Loucy (cell line): Measurements from ENCODE around the gene PSMD7.

ENCODE experiments used
- H2AFZ ChIP-seq: fragments of 200-600 bp; sonication (generic); 2 replicates; pipeline ENCODE4 v1.6.0; 2016; ENCODE audit warnings: antibody characterized with exemption, mild to moderate bottlenecking, low read length, moderate library complexity
- H3F3A ChIP-seq: fragments of 200-600 bp; 2 replicates; pipeline ENCODE4 v1.6.0; 2016; ENCODE audit warnings: antibody characterized with exemption, low read depth, mild to moderate bottlenecking
- H3K27me3 ChIP-seq: fragments of 200-600 bp; sonication (generic); 2 replicates; pipeline ENCODE4 v1.6.1; 2014; ENCODE audit warnings: low read length, mild to moderate bottlenecking; ENCODE audit not compliant: insufficient read depth, poor library complexity, severe bottlenecking
- H3K36me3 ChIP-seq: fragments of 200-600 bp; sonication (generic); 2 replicates; pipeline ENCODE4 v1.6.1; 2016; ENCODE audit warnings: low read length; ENCODE audit not compliant: insufficient read depth
- H3K4me1 ChIP-seq: fragments of 200-600 bp; sonication (generic); 2 replicates; pipeline ENCODE4 v1.5.1; 2014; ENCODE audit warnings: low read length, mild to moderate bottlenecking; ENCODE audit not compliant: insufficient read depth, poor library complexity, severe bottlenecking
- H3K4me2 ChIP-seq: fragments of 200-600 bp; sonication (generic); 2 replicates; pipeline ENCODE4 v1.6.0; 2014; ENCODE audit warnings: antibody characterized with exemption, low read length, low read depth, mild to moderate bottlenecking; ENCODE audit not compliant: poor library complexity, severe bottlenecking
- H3K4me3 ChIP-seq: fragments of 200-600 bp; sonication (generic); 2 replicates; pipeline ENCODE4 v1.5.1; 2014; ENCODE audit warnings: low read length, mild to moderate bottlenecking, mixed read lengths; ENCODE audit not compliant: poor library complexity, severe bottlenecking
- H3K79me2 ChIP-seq: fragments of 200-600 bp; sonication (generic); 2 replicates; pipeline ENCODE4 v1.6.1; 2014; ENCODE audit warnings: low read length; ENCODE audit not compliant: insufficient read depth
- H3K9ac ChIP-seq: fragments of 200-600 bp; sonication (generic); 2 replicates; pipeline ENCODE4 v1.6.0; 2014; ENCODE audit warnings: mild to moderate bottlenecking, low read depth, low read length, moderate library complexity; ENCODE audit not compliant: poor library complexity, severe bottlenecking
- H3K9me2 ChIP-seq: fragments of 200-600 bp; sonication (generic); replicated peaks from 2 replicates; pipeline ENCODE4 v1.6.1; 2016; ENCODE audit warnings: low read depth, low read length, mixed read lengths
- H3K9me3 ChIP-seq: fragments of 200-600 bp; sonication (generic); 2 replicates; pipeline ENCODE4 v1.6.1; 2014; ENCODE audit warnings: mild to moderate bottlenecking, antibody characterized with exemption, low read length, low read depth; ENCODE audit not compliant: insufficient read depth
- H4K20me1 ChIP-seq: fragments of 200-600 bp; sonication (generic); 2 replicates; pipeline ENCODE4 v1.6.0; 2014; ENCODE audit warnings: antibody characterized with exemption, low read length, mild to moderate bottlenecking; ENCODE audit not compliant: insufficient read depth, poor library complexity, severe bottlenecking
- CTCF ChIP-seq: fragments of 200-600 bp; sonication (generic); conservative IDR thresholded peaks from 2 replicates; pipeline ENCODE4 v1.5.1; 2014; ENCODE audit warnings: mild to moderate bottlenecking, antibody characterized with exemption, low read length
- EZH2phosphoT487 ChIP-seq: fragments of 200-600 bp; IDR thresholded peaks from 2 replicates; pipeline ENCODE4 v1.6.1; 2018; ENCODE audit warnings: antibody characterized with exemption, mild to moderate bottlenecking, moderate library complexity, borderline replicate concordance

Gene PSMD7

GRCh38 chr16:74277974-74278373 lies 18.6 kb upstream of the PSMD7 start:
- H3K36me3 ChIP-seq = no peaks in the 10 kb centered on the region
- no peaks in the 10 kb centered on the region for H3K4me1 ChIP-seq
- H3K9me2 ChIP-seq = no peaks in the 10 kb centered on the region
- no peaks in the 10 kb centered on the region for H3K27me3 ChIP-seq
- no peaks in the 10 kb centered on the region for H4K20me1 ChIP-seq
- no peak overlapping the region for H3K4me2 ChIP-seq
- no peak overlapping the region for H3K9ac ChIP-seq
- no peak overlapping the region for H2AFZ ChIP-seq
- H3K4me3 ChIP-seq = no peak overlapping the region
- TF ChIP-seq EZH2phosphoT487 (no peak), CTCF (no peak)
- 0 out of 2 replicates have a peak, but pooled peaks cover 3% of the 10 kb centered on the region for H3K9me3 ChIP-seq
- no peaks in the 10 kb centered on the region for H3K79me2 ChIP-seq
- H3F3A ChIP-seq = no peaks in the 10 kb centered on the region

- no peak overlapping the region for H3K4me2 ChIP-seq
- H3K9me2 ChIP-seq = no peaks in the 10 kb centered on the region
- H3F3A ChIP-seq = no peaks in the 10 kb centered on the region
- TF ChIP-seq EZH2phosphoT487 = no peak
- no peak for TF ChIP-seq CTCF
- no peaks in the 10 kb centered on the region for H3K4me1 ChIP-seq
- no peak overlapping the region for H3K4me3 ChIP-seq
- H3K36me3 ChIP-seq = no peaks in the 10 kb centered on the region
- H3K79me2 ChIP-seq = no peaks in the 10 kb centered on the region
- H3K27me3 ChIP-seq = peaks cover 7% of the 10 kb centered on the region
- H2AFZ ChIP-seq = no peak overlapping the region
- 0 out of 2 replicates have a peak, but pooled peaks cover 3% of the 10 kb centered on the region for H3K9me3 ChIP-seq
- H3K9ac ChIP-seq = no peak overlapping the region
- no peaks in the 10 kb centered on the region for H4K20me1 ChIP-seq
Observed at GRCh38 chr16:74279266-74279665, 17.3 kb upstream of the PSMD7 start.

- Histone ChIP-seq H4K20me1 (no peaks in the 10 kb centered on the region), H3K4me1 (no peaks in the 10 kb centered on the region)
Observed at GRCh38 chr16:74279805-74280204, 16.8 kb upstream of the PSMD7 start.

More at GRCh38 chr16:74279805-74280204, 16.8 kb upstream of the PSMD7 start:
- H3F3A ChIP-seq = no peaks in the 10 kb centered on the region
- no peaks in the 10 kb centered on the region for H3K79me2 ChIP-seq
- H3K4me2 ChIP-seq = no peak overlapping the region
- TF ChIP-seq CTCF (no peak), EZH2phosphoT487 (no peak)
- no peak overlapping the region for H2AFZ ChIP-seq
- no peak overlapping the region for H3K4me3 ChIP-seq
- H3K9ac ChIP-seq = no peak overlapping the region
- no peaks in the 10 kb centered on the region for H3K36me3 ChIP-seq
- H3K27me3 ChIP-seq = peaks cover 7% of the 10 kb centered on the region
- H3K9me2 ChIP-seq = no peaks in the 10 kb centered on the region
- H3K9me3 ChIP-seq = peaks cover 8% of the 10 kb centered on the region; the same call in 1 of the 2 replicates
